OCI-LY7 (cell line): Measurements from ENCODE around the gene KIF12. TPM values are rescaled to one million over a fixed set of nuclear protein-coding genes. Genes with fewer than 3 reads are reported as not detected.

Experiments used
- BruUV-seq: library from RNA; stranded (reverse); fragments of 400-500 nt; replicated peaks from 2 replicates; lab custom pipeline; 2021; lab: Mats Ljungman, UMichigan
- CTCF ChIA-PET: fragments of 300-600 bp; sonication (Branson Sonifier 250); formaldehyde crosslinking; loops from one replicate; lab custom pipeline; 2022; ENCODE audit warnings: antibody characterized with exemption; ENCODE audit not compliant: unreplicated experiment; lab: Charles Lee
- POLR2A ChIA-PET: fragments of 300-600 bp; sonication (Branson Sonifier 250); formaldehyde crosslinking; loops from one replicate; lab custom pipeline; 2022; ENCODE audit warnings: antibody characterized with exemption; lab: Charles Lee
- DNase-seq: peaks from one replicate; pipeline ENCODE4 v3.0.0-alpha.2; 2015; ENCODE audit warnings: low spot score
- H2AFZ ChIP-seq: fragments of 200-600 bp; sonication (generic), shearing (Covaris generic); 2 replicates; pipeline ENCODE4 v1.6.1; 2014; ENCODE audit warnings: mild to moderate bottlenecking, antibody characterized with exemption, low read length, moderate library complexity
- H3K27ac ChIP-seq: fragments of 200-600 bp; sonication (generic); 2 replicates; pipeline ENCODE4 v1.5.1; 2014; ENCODE audit warnings: mixed run types, low read depth, mild to moderate bottlenecking, moderate library complexity, low read length, inconsistent platforms; ENCODE audit not compliant: poor library complexity, severe bottlenecking
- H3K36me3 ChIP-seq: fragments of 200-600 bp; sonication (generic); 2 replicates; pipeline ENCODE4 v1.6.1; 2014; ENCODE audit warnings: mild to moderate bottlenecking, antibody characterized with exemption, low read length, moderate library complexity, mixed read lengths; ENCODE audit not compliant: insufficient read depth
- H3K4me1 ChIP-seq: fragments of 200-600 bp; sonication (generic); 2 replicates; pipeline ENCODE4 v1.5.1; 2014; ENCODE audit warnings: mild to moderate bottlenecking, low read length; ENCODE audit not compliant: insufficient read depth, poor library complexity, severe bottlenecking
- H3K4me2 ChIP-seq: fragments of 200-600 bp; sonication (generic); 2 replicates; pipeline ENCODE4 v1.6.1; 2014; ENCODE audit warnings: mild to moderate bottlenecking, low read length
- H3K4me3 ChIP-seq: fragments of 200-600 bp; sonication (generic); 2 replicates; pipeline ENCODE4 v1.5.1; 2014; ENCODE audit warnings: mild to moderate bottlenecking, low read depth, low read length; ENCODE audit not compliant: poor library complexity, severe bottlenecking
- H3K79me2 ChIP-seq: fragments of 200-600 bp; sonication (generic); 2 replicates; pipeline ENCODE4 v1.6.1; 2016; ENCODE audit warnings: low read depth, mild to moderate bottlenecking, low read length, moderate library complexity, mixed read lengths; ENCODE audit not compliant: insufficient read depth
- H3K9me2 ChIP-seq: fragments of 200-600 bp; sonication (generic); 2 replicates; pipeline ENCODE4 v1.6.1; 2016; ENCODE audit warnings: mild to moderate bottlenecking, low read length, mixed read lengths; ENCODE audit not compliant: insufficient read depth
- H3K9me3 ChIP-seq: fragments of 200-600 bp; sonication (generic); 2 replicates; pipeline ENCODE4 v1.6.1; 2014; ENCODE audit warnings: mild to moderate bottlenecking, mixed run types, low read length, mixed read lengths
- H4K20me1 ChIP-seq: fragments of 200-600 bp; sonication (generic); 2 replicates; pipeline ENCODE4 v1.6.1; 2014; ENCODE audit warnings: mild to moderate bottlenecking, antibody characterized with exemption, low read length, moderate library complexity, mixed read lengths; ENCODE audit not compliant: insufficient read depth
- EZH2phosphoT487 ChIP-seq: fragments of 200-600 bp; sonication (generic); IDR thresholded peaks from 2 replicates; pipeline ENCODE4 v1.6.1; 2018; ENCODE audit warnings: low read depth, borderline replicate concordance, mild to moderate bottlenecking, mixed run types, antibody characterized with exemption, low read length, moderate library complexity, mixed read lengths
- intact Hi-C: fragments of 100-400 bp; cut with micrococcal nuclease; formaldehyde crosslinking; loops from one replicate; pipeline ENCODE4 v1.10.0; 2022; ENCODE audit not compliant: unreplicated experiment
- total RNA-seq, 2 experiments: library from RNA; depleted of rRNA in 1 of 2; stranded (reverse); fragments of >200 nt in 1 of 2; shearing (Covaris generic) in 1 of 2; gene quantifications; 2 replicates each; pipeline ENCODE4 v1.2.3, GENCODE V29; 2014 to 2022
- TF ChIP-seq, protein P1 (sequence below): fragments of 200-600 bp; sonication (generic); conservative IDR thresholded peaks from 2 replicates; pipeline ENCODE4 v1.5.1; 2014; ENCODE audit warnings: mild to moderate bottlenecking, antibody characterized with exemption, low read length, moderate library complexity, mixed read lengths

KIF12 gene
- total RNA-seq, 2 experiments from 2014 or later, result not detected

DNA sequence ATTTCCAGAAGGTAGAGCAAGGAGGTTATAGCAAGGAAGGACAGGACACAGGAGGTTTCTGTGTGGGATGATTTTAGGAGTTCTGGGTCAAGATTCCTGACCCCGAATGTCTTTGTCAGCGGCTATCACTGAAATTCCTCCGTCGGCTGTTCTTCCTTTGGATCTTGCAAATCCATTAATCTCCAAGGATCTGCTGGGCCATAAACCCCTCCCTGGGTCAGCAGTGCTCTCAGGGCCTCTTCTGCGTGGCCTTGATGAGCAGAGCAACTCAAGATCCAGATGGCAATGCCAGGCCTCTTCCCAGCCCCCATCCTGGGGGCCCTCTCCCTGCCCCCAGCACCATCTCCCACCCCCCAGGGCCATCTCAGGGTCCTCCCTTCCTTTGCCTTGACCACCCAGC, 40.0 kb upstream of the KIF12 start:
- TF ChIP-seq, protein P1, sequence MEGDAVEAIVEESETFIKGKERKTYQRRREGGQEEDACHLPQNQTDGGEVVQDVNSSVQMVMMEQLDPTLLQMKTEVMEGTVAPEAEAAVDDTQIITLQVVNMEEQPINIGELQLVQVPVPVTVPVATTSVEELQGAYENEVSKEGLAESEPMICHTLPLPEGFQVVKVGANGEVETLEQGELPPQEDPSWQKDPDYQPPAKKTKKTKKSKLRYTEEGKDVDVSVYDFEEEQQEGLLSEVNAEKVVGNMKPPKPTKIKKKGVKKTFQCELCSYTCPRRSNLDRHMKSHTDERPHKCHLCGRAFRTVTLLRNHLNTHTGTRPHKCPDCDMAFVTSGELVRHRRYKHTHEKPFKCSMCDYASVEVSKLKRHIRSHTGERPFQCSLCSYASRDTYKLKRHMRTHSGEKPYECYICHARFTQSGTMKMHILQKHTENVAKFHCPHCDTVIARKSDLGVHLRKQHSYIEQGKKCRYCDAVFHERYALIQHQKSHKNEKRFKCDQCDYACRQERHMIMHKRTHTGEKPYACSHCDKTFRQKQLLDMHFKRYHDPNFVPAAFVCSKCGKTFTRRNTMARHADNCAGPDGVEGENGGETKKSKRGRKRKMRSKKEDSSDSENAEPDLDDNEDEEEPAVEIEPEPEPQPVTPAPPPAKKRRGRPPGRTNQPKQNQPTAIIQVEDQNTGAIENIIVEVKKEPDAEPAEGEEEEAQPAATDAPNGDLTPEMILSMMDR, result no peak
- TF ChIP-seq EZH2phosphoT487, result no peak
- POLR2A ChIA-PET, result no interaction called here
- intact Hi-C loops, result no loop called here

DNA sequence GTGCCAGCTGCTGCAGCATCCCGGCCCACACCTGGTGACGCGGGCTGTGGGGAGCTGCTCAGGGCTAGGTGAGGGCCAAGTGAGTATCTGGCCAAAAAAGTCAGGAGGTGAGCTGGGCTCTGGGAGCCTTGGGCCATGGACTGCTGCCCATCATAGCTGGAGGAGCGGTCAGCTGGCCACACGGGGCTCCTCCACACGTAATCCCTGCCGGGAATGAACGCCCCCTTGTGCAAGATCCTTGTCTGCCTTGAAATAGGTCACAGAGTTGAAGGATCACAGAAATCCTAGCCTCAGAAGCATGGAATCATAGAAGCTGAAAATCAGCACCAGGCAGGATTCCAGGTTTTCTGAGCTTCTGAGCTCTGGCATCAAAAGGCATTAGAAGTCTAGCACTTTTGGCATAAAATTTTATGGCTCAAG, 39.5 kb upstream of the KIF12 start:
- Histone ChIP-seq H3K9me2 (no peaks in the 10 kb centered on the region), H3K79me2 (no peaks in the 10 kb centered on the region), H3K9me3 (no peaks in the 10 kb centered on the region), H3K36me3 (no peaks in the 10 kb centered on the region), H3K4me2 (no peak overlapping the region), H3K4me3 (no peak overlapping the region), H3K27ac (no peak overlapping the region), H2AFZ (no peak overlapping the region), H4K20me1 (no peaks in the 10 kb centered on the region), H3K4me1 (no peaks in the 10 kb centered on the region)
- ChIA-PET CTCF (no interaction called here), POLR2A (no interaction called here)
- intact Hi-C loops, result no loop called here
- TF ChIP-seq, protein P1, result no peak
- TF ChIP-seq EZH2phosphoT487, result no peak
- no TSS peak for BruUV-seq
- no peak for DNase-seq

More for the DNA sequence above, 40.0 kb upstream of the KIF12 start:
- Histone ChIP-seq H4K20me1 (no peaks in the 10 kb centered on the region), H3K27ac (no peak overlapping the region), H3K36me3 (no peaks in the 10 kb centered on the region), H3K79me2 (no peaks in the 10 kb centered on the region), H3K9me2 (no peaks in the 10 kb centered on the region), H3K4me3 (no peak overlapping the region), H3K4me2 (no peak overlapping the region), H2AFZ (no peak overlapping the region), H3K4me1 (no peaks in the 10 kb centered on the region), H3K9me3 (no peaks in the 10 kb centered on the region)
- CTCF ChIA-PET, result no interaction called here
- no TSS peak for BruUV-seq
- DNase-seq, result no peak

DNA sequence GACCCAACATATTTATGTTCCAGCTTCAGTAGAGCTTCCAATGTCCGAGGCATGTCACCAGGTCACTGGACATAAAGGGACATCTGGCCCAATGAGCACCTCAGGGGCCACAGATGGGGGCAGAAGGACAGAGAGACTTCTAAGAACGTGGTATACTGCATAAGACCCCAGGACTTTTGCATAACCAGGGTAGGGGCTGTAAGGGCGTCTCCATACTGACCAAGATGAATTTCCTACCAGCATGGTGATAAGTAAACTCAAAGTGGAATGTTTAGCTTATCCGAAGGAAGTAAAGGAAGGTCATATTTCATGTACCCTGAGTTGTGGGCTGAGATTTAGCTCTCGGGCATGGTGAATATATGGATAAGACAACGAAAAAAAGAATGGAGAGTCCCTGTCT, 38.7 kb upstream of the KIF12 start:
- no peaks in the 10 kb centered on the region for H3K36me3 ChIP-seq
- H3K4me3 ChIP-seq, result no peak overlapping the region
- ChIA-PET POLR2A (no interaction called here), CTCF (no interaction called here)
- H3K4me1 ChIP-seq, result no peaks in the 10 kb centered on the region
- BruUV-seq, result no TSS peak
- intact Hi-C loops, result no loop called here
- no peaks in the 10 kb centered on the region for H3K9me2 ChIP-seq
- no peak overlapping the region for H3K27ac ChIP-seq
- TF ChIP-seq EZH2phosphoT487, result no peak
- TF ChIP-seq, protein P1, result no peak
- no peaks in the 10 kb centered on the region for H4K20me1 ChIP-seq
- H3K79me2 ChIP-seq, result no peaks in the 10 kb centered on the region
- no peak overlapping the region for H2AFZ ChIP-seq
- H3K9me3 ChIP-seq, result no peaks in the 10 kb centered on the region
- no peak for DNase-seq
- H3K4me2 ChIP-seq, result no peak overlapping the region
